Activated T-helper 2 cell treated with anti-CD3 and anti-CD28 coated beads, Interferon-gamma antibody, Interleukin-2, Interleukin-4, amounts not matched to agents 10 μg/mL and 5 μg/mL and 100 μg/mL, durations not matched to agents 14 hours and 24 hours and 36 hours (primary cell): ENCODE results near the gene ERVFRD-1. TPM values are rescaled to one million over a fixed set of nuclear protein-coding genes. Genes with fewer than 3 reads are reported as not detected.
"Not testable (repeated sequence)": the region's sequence is repeated elsewhere in the genome, so short reads cannot be mapped to it uniquely, and the experiment has no call there.

ENCODE experiments used
- DNase-seq: peaks from one replicate; pipeline ENCODE4 v3.0.0; 2021; ENCODE audit warnings: low spot score
- H3K27ac Mint-ChIP-seq: one replicate; pipeline ENCODE4 v1.8.0; 2021; ENCODE audit warnings: mixed read lengths
- H3K27me3 Mint-ChIP-seq: one replicate; pipeline ENCODE4 v1.8.0; 2021; ENCODE audit warnings: low read depth, mixed read lengths
- H3K36me3 Mint-ChIP-seq: one replicate; pipeline ENCODE4 v1.8.0; 2021; ENCODE audit warnings: low read depth, mixed read lengths
- H3K4me1 Mint-ChIP-seq: one replicate; pipeline ENCODE4 v1.8.0; 2021; ENCODE audit warnings: low read depth, mixed read lengths
- H3K4me3 Mint-ChIP-seq: one replicate; pipeline ENCODE4 v1.8.0; 2021; ENCODE audit warnings: low read depth, mild to moderate bottlenecking, moderate library complexity, mixed read lengths
- H3K9me3 Mint-ChIP-seq: one replicate; pipeline ENCODE4 v1.8.0; 2021; ENCODE audit warnings: mixed read lengths
- intact Hi-C: fragments of 100-400 bp; cut with micrococcal nuclease; formaldehyde crosslinking; loops from one replicate; pipeline ENCODE4 v1.15.1; 2023
- total RNA-seq: library from RNA; stranded (reverse); gene quantifications from 2 replicates; pipeline ENCODE4 v1.2.3, GENCODE V29; 2022

ERVFRD-1 gene
- total RNA-seq, 1 donor from 2014 or later: not detected

DNA sequence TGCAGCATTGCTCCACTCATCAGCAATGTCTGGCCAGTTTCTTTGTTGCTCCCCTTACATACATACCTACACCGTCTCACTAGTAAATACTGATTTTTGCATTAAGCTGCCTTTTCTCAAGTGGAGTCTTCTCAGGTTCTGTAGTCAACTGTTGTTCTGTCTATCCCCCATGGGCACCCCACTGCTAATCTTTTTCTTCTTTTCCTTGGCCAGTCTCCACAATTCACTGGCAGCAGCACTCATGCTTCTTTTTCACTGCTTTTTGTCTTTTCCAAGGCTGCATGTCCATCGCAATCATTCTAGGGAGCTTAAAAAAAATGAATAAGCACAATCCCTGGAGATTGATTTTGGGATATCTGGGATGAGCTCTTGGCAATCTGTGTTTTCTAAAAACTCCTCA is 10.3 kb upstream of the ERVFRD-1 start:
- intact Hi-C loops: no loop called here
- H3K4me3 Mint-ChIP-seq: no peak overlapping the region
- peaks cover 6% of the 10 kb centered on the region for H3K36me3 Mint-ChIP-seq
- H3K9me3 Mint-ChIP-seq: no peaks in the 10 kb centered on the region
- DNase-seq: no peak
- no peaks in the 10 kb centered on the region for H3K27me3 Mint-ChIP-seq
- peaks cover 37% of the 10 kb centered on the region for H3K4me1 Mint-ChIP-seq
- no peak overlapping the region for H3K27ac Mint-ChIP-seq

DNA sequence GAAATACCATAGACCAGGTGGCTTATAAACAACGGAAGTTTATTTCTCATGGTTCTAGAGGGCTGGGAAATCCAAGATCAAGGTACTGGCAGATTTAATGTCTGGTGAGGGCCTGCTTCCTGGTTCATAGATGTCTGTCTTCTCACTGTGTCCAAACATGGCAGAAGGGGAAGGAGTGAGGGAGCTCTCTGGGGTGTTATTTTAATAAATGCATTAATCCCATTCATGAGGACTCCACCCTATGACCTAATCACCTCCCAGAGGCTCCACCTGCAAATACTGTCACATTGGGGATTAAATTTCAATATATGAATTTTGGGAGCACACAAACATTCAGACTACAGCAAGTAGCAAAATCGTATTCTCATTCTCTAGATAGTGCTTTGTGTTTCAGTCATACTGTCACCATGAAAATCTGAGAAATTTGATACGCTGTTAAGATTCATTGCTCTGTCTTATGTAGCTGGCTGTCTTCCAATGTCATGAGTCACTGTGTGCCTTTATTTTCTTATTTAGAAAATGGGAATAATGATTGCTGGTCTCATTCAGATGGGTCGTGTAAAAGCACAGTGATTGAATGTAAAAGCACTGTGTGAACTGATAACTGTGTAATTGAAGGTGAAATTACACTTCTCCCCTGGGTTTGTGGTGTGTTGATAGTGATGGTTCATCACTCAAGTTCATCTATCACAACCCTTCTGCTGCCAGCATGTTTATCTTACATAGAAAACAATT is 8.9 kb upstream of the ERVFRD-1 start:
- H3K36me3 Mint-ChIP-seq: no peaks in the 10 kb centered on the region
- DNase-seq: no peak
- H3K9me3 Mint-ChIP-seq: no peaks in the 10 kb centered on the region
- no peaks in the 10 kb centered on the region for H3K27me3 Mint-ChIP-seq
- H3K4me3 Mint-ChIP-seq: no peak overlapping the region
- no peak overlapping the region for H3K27ac Mint-ChIP-seq
- H3K4me1 Mint-ChIP-seq: peaks cover 44% of the 10 kb centered on the region
- intact Hi-C loops: no loop called here

DNA sequence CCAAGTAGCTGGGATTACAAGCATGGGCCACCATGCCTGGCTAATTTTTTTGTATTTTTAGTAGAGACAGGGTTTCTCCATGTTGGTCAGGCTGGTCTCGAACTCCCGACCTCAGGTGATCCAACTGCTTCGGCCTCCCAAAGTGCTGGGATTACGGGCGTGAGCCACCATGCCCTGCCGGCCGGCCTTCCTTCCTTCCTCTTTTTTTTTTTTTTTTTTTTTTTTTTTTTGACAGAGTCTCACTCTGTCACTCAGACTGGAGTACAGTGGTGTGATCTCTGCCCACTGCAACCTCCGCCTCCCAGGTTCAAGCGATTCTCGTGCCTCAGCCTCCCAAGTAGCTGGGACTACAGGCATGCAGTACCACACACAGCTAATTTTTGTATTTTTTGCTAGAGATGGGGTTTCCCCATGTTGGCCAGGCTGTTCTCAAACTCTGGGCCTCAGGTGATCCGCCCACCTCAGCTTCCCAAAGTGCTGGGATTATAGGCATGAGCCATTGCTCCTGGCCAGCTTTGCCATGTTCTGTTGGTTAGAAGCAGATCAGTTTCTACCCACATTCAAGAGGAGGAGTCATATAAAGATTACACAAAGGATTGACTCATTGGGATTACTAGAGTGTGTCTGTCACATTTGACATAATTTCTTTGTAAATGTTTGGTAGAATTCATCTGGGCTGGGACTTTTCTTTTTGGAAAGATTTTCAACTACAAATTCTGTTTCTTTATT is 4.4 kb upstream of the ERVFRD-1 start:
- intact Hi-C loops, H3K9me3 Mint-ChIP-seq, H3K27me3 Mint-ChIP-seq, H3K27ac Mint-ChIP-seq, H3K36me3 Mint-ChIP-seq, H3K4me3 Mint-ChIP-seq, DNase-seq: not testable (repeated sequence)
- peaks cover 33% of the 10 kb centered on the region for H3K4me1 Mint-ChIP-seq

DNA sequence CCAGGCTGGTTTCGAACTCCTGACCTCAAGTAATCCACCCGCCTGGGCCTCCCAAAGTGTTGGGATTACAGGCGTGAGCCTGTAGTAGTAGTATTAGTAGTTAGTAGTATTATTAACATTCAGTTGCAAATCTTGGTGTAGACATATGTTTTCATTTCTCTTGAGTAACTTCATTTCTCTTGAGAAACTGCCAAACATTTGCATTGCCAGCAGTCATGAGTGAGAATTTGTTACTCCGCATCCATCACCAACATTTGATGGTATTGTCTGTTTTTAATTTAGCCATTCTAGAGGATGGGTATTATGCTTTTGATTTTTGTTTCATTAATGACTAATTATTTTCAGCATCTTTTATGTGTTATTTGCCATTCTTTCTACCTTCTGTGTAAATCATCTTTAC is 1.5 kb upstream of the ERVFRD-1 start:
- intact Hi-C loops: no loop called here
- DNase-seq: no peak
- Mint-ChIP-seq H3K4me3 (no peak overlapping the region), H3K36me3 (no peaks in the 10 kb centered on the region), H3K27me3 (no peaks in the 10 kb centered on the region), H3K9me3 (no peaks in the 10 kb centered on the region), H3K27ac (no peak overlapping the region), H3K4me1 (peaks cover 26% of the 10 kb centered on the region)

DNA sequence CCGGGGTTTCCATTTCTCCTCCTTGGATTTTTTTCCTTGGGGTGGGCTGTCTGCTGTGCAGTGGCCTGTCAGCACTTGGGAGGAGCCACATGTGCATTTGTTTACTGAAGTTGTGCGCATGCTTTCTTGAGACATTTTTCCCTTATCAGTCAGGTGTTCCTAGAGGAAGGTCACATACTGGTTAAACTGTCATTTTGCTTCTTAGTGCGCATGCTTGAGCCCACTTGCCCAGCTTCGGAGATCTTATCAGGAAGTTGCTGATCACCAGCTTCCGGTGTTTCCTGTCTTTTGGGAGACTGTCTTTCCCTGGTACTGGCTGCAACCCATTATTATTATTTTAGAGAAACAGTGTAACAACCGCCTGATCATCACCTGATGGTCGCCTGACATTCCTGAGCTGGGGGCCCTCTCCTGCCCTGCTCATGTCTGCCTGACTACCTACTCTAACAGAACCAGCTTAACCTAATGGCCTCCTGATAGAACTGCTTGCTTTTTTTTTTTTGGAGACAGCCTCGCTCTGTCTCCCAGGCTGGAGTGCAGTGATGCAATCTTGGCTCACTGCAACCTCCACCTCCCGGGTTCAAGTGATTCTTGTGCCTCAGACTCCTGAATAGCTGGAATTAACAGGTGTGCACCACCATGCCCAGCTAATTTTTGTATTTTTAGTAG is 378 bp upstream of the ERVFRD-1 start:
- Mint-ChIP-seq H3K4me1 (peaks cover 26% of the 10 kb centered on the region), H3K27ac (peak overlapping the region; percentile 25), H3K9me3 (no peaks in the 10 kb centered on the region), H3K4me3 (peak overlapping the region; percentile 54), H3K27me3 (no peaks in the 10 kb centered on the region), H3K36me3 (no peaks in the 10 kb centered on the region)
- intact Hi-C loops: no loop called here
- DNase-seq: no peak

DNA sequence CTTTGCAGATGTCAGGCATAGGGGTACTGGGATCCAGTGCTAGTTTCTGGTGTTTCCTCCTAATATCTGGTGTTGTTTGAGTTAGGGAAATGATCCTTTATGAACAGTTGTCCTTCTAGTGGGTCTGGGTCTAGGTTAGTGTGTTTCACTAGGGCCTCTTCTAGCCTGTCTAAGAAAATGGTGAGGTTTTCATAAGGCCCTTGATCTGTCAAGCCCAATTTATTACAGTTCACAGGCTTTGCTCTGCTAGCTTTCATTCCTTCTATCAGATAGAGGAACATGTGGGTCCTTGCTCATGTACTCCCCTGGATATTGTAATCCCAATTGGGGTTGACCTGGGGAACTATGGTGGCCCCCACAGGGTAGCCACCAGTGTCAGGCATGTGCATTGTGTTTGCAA is 2.8 kb downstream of the ERVFRD-1 start:
- H3K27ac Mint-ChIP-seq: no peak overlapping the region
- no peak overlapping the region for H3K4me3 Mint-ChIP-seq

DNA sequence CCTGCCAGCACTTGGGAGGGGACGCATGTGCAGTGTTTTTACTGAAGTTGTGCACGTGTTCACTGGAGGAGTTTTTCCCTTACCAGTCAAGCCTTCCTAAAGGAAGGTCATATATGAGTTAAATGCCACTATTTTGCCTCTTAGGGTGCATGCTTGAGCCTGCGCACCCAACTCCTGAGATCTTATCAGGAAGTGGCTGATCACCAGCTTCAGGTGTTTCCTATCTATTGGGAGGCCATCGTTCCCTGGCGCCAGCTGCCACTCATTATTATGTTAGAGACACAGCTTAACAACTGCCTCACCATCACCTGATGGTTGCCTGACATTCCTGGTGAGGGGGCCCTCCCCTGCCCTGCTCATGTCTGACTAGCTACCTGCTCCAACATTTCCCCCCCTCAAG is 8.5 kb downstream of the ERVFRD-1 start:
- peaks cover 12% of the 10 kb centered on the region for H3K4me1 Mint-ChIP-seq

More for the DNA sequence above, 2.8 kb downstream of the ERVFRD-1 start:
- Mint-ChIP-seq H3K4me1 (peaks cover 20% of the 10 kb centered on the region), H3K36me3 (no peaks in the 10 kb centered on the region), H3K9me3 (no peaks in the 10 kb centered on the region), H3K27me3 (no peaks in the 10 kb centered on the region)
- intact Hi-C loops: no loop called here
- no peak for DNase-seq

DNA sequence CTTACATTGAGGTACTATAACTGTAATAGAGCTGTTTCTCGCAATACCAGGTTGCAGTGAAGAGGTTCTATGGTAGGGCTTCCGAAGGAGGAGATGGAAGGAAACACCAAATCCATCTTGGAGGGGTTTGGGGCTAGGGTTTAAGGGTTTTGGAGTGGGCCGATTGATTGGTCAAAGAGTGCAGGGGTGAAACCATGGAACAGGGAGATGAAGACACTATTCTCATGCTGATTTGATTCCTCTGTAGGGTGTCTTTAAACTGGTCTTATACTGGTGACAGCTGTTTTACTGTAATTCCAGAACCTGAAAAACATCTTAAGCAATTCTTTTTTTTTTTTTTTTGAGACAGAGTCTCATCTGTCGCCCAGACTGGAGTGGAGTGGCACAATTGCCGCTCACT is 10.1 kb downstream of the ERVFRD-1 start:
- Mint-ChIP-seq H3K27ac (no peak overlapping the region), H3K4me3 (no peak overlapping the region), H3K9me3 (peaks cover 13% of the 10 kb centered on the region), H3K36me3 (peaks cover 30% of the 10 kb centered on the region), H3K27me3 (no peaks in the 10 kb centered on the region), H3K4me1 (peaks cover 13% of the 10 kb centered on the region)
- DNase-seq: no peak
- intact Hi-C loops: no loop called here

More for the DNA sequence above, 8.5 kb downstream of the ERVFRD-1 start:
- Mint-ChIP-seq H3K36me3 (peaks cover 29% of the 10 kb centered on the region), H3K9me3 (peaks cover 13% of the 10 kb centered on the region), H3K4me3 (no peak overlapping the region), H3K27me3 (no peaks in the 10 kb centered on the region), H3K27ac (no peak overlapping the region)
- intact Hi-C loops: no loop called here
- DNase-seq: no peak

DNA sequence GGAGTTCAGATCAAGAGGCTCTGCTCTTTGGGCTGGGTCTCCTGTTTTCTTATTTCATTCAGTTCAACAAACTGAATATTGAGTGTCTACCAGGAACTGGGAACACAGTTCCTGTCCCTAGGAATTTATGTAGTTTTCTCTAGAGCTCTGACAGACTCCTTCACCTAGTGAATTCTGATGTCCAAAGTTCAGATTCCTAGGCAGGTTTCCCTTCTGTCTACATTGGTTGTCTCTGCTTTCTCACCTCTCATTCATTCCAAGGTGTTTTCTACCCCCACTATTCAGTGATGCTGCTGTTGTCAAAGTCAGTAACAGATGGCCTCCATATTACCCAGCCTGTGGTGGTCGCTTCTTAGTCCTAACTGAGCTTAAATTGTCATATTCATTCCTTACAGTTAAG is 13.5 kb downstream of the ERVFRD-1 start:
- peaks cover 25% of the 10 kb centered on the region for H3K4me1 Mint-ChIP-seq
- DNase-seq: no peak
- peaks cover 33% of the 10 kb centered on the region for H3K36me3 Mint-ChIP-seq
- intact Hi-C loops: no loop called here
- no peak overlapping the region for H3K4me3 Mint-ChIP-seq
- H3K27me3 Mint-ChIP-seq: no peaks in the 10 kb centered on the region
- H3K9me3 Mint-ChIP-seq: peaks cover 13% of the 10 kb centered on the region
- no peak overlapping the region for H3K27ac Mint-ChIP-seq

DNA sequence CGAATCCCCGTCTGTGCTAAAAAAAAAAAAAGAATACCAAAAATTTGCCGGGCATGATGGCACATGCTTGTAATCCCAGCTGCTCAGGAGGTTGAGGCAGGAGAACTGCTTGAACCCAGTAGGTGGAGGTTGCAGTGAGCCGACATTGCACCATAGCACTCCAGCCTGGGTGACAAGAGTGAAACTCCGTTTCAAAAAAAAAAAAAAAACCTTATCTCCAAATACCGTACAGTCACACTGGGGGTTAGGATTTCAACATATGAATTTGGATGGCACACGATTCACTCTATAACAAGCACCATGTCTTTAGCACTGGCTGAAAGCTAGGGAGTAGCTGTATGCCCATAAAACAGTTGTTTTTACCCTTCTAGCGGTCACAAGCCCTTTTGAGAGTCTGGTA is 14.0 kb downstream of the ERVFRD-1 start:
- Mint-ChIP-seq H3K9me3 (peaks cover 13% of the 10 kb centered on the region), H3K27me3 (no peaks in the 10 kb centered on the region), H3K4me3 (no peak overlapping the region), H3K36me3 (peaks cover 33% of the 10 kb centered on the region), H3K27ac (no peak overlapping the region), H3K4me1 (peaks cover 26% of the 10 kb centered on the region)
- intact Hi-C loops: no loop called here
- no peak for DNase-seq

DNA sequence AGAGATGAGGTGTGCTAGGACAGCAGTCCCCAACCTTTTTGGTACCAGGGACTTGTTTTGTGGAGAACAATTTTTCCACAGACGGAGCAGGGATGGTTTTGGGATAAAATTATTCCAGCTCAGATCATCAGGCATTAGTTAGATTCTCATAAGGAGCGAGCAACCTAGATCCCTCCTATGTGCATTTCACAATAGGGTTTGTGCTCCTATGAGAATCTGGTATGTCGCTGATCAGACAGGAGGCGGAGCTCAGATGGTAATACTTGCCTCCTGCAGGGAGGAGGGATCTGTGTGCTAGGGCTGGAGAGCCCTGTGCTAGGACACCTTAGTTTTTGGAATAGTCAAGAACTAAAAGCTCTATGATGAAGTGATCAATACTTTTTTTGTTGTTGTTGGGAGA is 15.4 kb downstream of the ERVFRD-1 start:
- intact Hi-C loops: loop anchor here (1.0 kb wide), 1 partner anchor 363 kb away; no protein-coding TSS in a partner anchor
- Mint-ChIP-seq H3K36me3 (peaks cover 28% of the 10 kb centered on the region), H3K4me3 (no peak overlapping the region), H3K27me3 (peaks cover under 1% of the 10 kb centered on the region), H3K9me3 (peaks cover 9% of the 10 kb centered on the region), H3K4me1 (peaks cover 23% of the 10 kb centered on the region), H3K27ac (peak overlapping the region; percentile 4)
- DNase-seq: no peak

DNA sequence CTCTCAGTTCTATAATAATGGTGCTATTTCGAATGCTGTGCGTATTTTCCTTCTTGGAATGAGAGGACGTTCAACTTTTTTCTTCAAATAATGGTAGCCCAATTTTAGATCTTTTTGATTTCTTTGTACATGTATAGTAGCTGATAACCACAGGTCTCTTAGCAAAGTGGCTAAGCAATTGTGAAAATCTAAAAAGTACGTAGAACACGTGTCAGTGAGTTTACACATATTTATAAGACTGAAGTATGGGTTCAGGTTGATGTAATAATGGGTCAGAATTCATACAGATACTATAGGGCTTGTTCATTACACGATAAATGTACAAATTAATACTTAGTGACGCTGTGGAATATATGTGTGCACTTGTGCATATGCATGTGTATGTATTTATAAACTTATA is 16.6 kb downstream of the ERVFRD-1 start:
- H3K9me3 Mint-ChIP-seq: no peaks in the 10 kb centered on the region
- H3K27me3 Mint-ChIP-seq: peaks cover 2% of the 10 kb centered on the region
- DNase-seq: no peak
- no peak overlapping the region for H3K27ac Mint-ChIP-seq
- intact Hi-C loops: loop anchor here (5.0 kb wide), 5 partner anchors 137 to 402 kb away; partner anchors contain the start of genes MAK and NEDD9
- H3K4me3 Mint-ChIP-seq: peak overlapping the region; percentile 96
- peaks cover 22% of the 10 kb centered on the region for H3K4me1 Mint-ChIP-seq
- peaks cover 17% of the 10 kb centered on the region for H3K36me3 Mint-ChIP-seq
